Renal cortex interstitium (tissue), 11 donors: ENCODE measurements around the gene KIFC3. TPM values are rescaled to one million over a fixed set of nuclear protein-coding genes. Genes with fewer than 3 reads are reported as not detected.

ENCODE experiments used
- DNase-seq, 11 donors: peaks; one replicate each; pipeline ENCODE4 v3.0.0-alpha.2; 2013; ENCODE audit warnings: low read depth in 9 of 11, low spot score in 4 of 11; ENCODE audit errors: extremely low read depth in 1 of 11
- polyA plus RNA-seq, 3 donors: library from polyadenylated mRNA; unstranded; fragments of 120-200 nt; gene quantifications; one replicate each; pipeline ENCODE4 v1.2.1, GENCODE V29; 2013; ENCODE audit not compliant: insufficient read length in 3 of 3

The KIFC3 gene
- polyA plus RNA-seq, 3 donors, result 40.0 to 92.3 (median 58.4) TPM

DNA sequence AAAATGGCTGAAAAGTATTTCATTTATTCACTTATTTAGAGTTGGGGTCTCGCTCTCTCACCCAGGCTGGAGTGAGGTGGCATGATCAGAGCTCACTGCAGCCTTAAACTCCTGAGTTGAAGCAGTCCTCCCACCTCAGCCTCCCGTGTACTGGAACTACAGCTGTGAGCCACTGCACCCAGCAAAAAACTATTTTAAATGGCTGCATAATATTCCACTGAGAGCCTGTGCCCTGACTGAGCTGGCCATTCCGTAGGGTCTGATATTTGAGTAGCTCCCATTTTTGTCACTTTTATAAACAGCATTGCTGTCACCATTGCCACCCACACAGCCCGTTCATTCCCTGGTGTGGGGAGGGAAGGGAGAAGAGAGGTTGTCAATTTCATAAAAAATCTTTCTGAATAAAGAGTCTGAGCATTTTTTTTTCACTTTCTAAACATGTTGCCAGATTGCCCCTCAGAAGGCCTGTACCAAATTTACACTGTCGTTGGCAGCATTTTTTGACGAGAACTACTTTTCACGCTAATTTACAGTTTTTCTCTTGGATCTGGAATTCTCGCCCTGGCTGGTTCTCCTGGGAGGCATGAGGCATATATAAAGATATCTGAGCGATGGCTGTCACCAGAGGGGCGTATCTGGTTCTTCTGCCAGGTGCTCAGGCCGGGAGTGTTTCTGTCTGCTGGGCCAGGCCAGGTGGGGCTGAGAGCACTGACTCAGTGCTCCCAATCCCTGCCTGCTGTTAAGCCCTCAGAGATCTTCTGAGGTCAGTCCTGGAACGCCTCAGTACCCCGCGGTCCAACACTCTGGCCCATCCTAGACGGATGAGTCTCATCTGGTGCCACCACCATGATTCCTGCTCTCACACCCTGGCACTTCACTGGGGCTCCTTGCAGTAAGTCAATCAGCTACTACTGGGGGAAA, 7.2 kb upstream of the KIFC3 start:
- no peak for DNase-seq

DNA sequence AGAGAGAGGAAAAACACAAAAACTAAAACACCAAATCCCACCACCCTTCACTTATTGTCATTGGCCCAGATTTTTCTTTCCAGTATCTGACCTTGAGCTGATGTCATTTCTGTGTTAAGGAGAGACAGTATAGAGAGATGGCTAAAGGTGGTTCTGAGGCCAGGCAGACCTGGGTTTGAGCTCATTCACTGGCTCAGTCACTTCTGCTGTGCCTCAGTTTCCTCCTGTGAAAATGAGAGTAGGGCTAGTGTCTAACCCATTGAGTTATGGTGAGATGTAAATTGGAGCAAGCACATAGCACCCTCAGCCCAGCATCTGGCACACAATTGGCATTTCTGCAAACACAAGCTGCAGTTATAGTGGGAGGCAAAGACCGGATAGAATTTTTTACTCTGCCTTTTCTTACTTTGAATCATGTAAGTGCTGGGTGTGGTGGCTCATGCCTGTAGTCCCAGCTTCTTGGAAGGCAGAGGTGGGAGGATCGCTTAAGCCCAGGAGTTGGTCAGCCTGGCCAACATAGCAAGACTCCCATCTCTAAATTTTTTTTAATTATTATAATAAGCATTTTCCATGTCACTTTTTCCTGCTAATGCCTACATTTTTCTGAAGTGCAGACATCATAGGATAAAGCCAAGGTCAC, 6.4 kb upstream of the KIFC3 start:
- no peak for DNase-seq

DNA sequence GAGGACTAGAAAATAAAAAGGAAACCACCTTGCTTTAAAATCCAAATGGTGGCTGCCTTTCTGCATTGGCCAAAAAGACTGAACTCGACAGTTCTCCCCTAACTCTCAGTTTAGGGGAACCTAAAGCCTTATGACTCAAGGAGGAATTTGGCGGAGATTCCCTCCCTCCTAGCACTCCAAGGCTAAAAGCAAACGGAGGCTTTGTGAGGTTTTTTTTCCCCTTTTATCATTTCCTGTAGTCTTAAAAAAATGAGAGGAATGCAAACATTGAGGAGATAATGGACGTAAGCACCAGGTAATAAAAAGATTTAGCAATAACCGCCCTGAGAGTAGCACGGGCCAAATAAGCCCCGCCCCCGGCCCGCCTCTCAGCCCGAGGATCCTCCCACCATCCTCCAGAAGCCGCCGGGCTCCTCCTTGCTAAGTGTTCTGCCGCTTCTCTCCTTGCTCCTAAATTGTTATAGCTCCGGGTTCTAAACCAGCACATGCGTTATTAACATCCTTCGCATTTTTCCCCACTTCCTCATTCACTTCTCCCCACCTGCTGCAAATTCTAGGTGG, 5.8 kb upstream of the KIFC3 start:
- DNase-seq, result no peak

DNA sequence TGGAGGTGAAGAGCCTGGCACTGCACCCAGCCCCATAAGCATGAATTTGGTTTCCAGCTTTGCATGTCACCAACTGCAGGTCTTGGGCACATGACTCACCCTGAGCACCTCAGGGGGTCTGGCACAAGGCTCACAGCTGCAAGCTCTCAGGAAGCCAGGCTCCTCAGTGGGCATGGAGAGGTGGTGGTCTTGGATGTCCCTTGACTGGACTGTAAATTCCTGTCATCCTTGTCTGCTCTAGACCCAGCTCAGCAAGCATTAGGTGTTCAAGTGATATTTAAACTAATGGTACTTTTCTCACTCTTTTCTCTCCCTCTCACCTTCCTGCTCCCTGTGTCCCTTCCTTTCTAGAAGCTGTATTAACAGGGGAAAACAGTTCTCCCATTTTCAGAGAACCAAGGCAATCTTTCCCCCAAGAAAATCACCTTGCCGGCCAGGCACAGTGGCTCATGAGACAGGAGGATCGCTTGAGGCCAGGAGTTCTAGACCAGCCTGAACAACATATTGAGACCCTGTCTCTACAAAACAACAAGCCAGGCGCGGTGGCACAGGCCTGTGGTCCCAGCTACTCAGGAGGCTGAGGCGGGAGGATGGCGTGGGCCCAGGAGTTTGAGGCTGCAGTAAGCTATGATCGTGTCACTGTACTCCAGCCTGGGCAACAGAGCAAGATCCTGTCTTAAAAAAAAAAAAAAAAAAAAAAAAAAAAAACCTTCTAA, 5.1 kb upstream of the KIFC3 start:
- DNase-seq, result no peak

DNA sequence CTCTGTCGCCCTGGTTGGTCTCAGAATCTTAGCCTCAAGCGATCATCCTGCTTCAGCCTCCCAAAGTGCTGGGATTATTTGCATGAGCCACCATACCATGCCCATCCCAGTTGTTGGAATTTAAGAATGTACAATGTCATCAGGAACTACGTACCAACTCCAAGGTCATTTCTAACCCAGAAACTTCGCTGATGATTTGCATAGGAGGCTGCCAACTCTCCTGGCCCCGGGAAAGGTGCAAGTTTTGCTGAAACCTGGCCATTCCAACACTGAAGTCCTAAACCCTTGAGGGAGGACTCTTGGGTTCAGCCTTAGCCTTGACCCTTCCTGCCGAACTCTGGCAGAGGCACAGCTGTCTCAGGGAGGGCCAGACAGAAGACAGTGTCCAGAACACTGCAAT, 2.9 kb upstream of the KIFC3 start:
- DNase-seq, result no peak

DNA sequence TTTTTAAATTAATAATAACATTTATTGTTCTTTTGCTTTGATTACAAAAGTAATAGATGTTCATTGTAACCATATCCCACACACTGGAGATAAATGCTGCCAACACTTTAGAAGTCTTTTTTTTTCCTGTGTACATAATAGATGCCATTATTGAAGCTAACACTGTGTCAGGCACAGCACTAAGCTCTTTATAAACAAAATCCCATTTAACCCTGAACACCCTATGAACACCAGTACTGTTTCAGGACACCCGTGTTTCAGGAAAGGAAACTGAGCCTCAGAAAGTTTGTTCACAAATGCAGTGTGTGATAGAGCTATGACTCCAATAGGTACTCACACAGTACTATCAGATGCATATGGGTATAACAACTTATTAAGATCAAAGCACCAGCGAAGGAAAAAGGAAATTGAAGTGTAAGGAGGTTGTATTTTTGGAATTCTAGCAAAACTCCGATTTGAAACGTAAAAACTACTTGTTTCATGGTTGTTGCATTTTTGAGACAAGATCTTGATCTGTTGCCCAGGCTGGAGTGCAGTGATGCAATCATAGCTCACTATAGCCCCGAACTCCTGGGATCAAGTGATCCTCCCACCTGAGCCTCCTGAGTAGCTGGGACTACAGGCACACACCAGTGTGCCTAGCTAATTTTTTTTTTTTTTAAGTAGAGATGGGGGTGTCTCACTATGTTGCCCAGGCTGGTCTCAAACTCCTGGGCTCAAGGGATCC, 2.0 kb upstream of the KIFC3 start:
- DNase-seq, result no peak

DNA sequence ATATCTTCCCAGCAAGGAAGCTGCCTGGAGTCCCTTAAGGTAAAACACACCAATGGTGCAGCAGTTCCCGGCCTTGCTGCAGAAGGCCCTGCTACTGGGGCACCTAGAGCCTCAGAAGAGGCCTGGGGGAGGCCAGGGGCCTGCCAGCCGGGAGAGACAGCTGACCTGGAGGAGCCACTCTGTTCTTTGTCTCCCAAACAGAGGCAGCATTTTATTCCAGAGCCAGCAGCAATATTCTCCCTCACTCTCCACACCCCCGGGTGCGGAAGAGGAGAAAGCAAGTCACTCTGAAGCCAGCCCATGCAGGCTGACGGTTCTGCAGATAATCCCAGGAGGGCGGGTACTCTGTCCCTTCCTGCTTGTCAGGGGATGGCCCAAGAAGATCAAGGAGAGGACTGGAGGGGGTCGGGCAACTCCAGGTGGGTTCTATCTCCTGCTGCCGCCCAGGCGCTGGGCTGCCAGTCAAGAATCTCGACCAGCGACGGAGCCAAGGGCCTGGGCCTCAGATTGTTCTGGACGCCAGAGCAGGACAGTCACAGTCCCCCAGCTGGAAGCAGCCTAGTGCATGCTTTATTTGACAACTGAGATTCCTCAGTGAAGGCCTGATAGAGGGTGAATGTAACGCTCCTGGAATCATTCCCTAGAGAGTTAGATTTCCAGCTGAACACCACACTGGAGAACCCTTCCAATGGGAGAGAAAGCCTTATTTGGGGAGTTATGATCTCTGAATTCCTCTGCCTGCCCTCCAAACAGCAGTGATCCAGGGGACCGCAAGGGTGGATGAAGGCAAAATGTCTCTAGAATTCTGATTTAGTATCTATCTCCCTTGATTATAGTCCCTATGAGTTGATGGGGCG, 1.1 kb upstream of the KIFC3 start:
- DNase-seq, result no peak

DNA sequence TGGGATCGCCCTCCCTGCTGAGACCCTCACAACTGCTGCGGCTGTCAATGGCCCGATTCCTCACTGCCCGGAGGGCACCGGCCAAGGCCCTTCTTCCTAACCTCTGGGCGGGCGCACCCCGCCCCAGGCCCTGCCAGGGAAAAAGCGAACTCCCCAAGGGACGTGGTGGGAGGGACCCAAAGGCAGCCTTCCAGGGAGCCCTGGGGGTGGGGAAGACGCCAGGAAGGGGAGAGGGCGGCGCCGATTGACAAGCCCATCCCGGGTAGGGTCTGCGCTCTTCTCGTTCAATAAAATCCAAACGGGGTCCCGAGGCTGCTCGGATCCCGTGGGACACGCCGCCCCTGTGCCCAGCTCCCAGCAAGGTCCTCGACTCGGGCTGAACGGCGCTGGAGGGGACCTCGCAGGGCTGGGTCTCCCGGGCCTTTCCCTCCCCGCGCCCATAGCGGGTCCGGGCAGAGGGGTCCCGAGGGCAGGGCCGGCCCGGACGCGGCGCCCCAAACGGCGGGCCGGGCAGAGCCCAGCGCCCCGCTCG, 416 bp downstream of the KIFC3 start:
- DNase-seq, result no peak

DNA sequence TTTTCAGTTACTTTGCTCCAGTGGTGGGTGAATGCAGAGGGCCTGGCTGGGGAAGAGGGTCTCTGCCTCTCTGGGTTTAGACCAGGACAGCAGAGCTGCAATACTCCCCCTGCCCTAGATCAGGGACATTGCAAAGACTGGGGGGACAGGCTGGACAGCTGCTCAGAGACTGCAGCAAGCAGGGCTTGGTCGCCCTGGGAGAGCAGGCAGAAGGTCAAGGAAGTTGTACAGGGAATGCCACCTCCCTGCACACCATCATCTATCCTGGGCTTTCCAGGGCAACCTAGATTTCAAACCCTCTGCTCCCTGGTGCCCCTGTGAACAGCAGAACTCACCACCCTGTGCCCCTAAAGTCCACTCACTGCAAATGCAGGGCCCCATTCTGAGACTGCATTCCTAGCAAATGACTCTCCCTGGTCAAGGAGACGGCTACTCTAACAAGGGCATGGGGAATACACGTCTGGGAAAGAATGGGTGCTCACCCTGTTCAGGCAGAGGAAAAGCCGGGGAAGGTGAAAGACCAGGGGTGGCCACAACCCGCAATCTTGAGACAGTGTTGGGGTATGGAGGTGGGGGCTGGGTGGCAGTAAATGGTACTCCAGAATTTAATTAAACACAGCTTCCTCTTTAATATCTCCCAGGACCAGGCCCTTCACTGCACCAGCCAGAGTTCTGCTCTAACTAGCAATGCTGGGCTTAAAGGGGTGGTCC, 1.0 kb downstream of the KIFC3 start:
- DNase-seq, result no peak

DNA sequence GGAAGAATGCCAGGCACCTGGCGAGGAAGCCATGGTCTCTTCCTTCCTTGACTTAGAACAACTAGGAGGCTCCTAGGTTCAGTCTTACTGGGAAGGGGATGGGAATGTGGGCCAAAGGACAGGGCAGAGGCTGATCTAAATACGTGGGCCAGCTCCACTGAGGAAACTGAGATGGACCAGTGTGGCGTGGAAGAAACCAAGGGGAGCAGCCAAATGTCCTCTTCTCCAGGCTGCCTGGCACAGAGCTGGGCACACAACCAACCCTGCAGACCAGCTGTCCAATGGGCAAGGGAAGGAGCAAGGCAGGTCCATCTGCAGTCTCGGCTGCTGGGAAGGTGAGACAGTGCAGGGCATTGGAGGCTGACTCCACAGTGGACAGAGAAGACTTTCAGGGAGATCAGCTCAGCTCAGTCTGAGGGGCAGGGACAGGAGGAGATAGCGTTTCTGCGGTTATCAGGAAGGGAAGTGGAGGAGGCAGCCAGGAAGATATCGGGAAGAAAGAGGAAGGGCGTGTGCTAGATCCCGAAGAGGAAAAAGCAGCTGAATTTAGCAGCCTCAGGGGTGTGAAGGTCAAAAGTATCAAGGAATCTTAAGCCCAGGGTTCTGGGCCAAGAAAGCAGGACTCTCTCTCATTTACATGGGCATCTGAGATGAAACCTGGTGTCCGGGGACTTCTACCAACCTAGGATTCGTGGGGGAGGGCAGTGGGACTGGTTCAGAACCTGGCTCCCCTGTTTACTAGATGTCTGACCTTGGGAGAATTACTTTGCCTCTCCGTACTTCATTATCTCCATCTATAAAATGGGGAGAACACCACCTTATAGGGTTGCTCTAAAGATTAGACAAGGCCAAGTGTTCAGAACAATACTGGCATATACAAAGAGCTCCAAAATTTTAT, 1.8 kb downstream of the KIFC3 start:
- no peak for DNase-seq

DNA sequence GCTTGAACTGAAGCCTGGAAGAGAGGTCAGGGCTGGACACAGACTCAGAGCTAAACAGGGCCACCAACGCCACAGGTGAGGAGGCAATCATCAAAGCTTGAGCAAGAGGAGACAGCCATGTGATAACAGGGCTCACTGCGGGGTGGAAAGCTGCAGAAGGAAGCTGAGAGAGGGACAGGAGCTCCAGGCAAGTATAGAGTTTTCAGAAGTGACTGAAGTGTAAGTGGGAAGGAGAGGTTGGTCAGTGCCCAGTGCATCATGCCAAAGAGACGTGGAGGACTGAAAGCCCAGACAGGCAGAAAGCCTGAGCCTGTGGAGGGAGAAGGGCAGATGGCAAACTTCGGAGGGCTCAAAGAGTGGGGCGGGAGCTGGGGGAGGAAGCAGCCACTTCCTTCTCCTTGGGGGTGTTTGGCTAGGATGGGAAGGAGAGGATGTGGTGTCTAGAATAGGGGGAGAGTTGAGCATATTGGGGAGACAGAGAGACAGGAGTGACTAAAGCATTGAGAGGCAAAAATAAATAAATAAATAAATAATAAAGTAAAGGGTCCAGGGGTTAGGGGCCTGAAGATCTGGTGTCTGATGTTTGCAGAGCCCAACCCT, 2.6 kb downstream of the KIFC3 start:
- no peak for DNase-seq

DNA sequence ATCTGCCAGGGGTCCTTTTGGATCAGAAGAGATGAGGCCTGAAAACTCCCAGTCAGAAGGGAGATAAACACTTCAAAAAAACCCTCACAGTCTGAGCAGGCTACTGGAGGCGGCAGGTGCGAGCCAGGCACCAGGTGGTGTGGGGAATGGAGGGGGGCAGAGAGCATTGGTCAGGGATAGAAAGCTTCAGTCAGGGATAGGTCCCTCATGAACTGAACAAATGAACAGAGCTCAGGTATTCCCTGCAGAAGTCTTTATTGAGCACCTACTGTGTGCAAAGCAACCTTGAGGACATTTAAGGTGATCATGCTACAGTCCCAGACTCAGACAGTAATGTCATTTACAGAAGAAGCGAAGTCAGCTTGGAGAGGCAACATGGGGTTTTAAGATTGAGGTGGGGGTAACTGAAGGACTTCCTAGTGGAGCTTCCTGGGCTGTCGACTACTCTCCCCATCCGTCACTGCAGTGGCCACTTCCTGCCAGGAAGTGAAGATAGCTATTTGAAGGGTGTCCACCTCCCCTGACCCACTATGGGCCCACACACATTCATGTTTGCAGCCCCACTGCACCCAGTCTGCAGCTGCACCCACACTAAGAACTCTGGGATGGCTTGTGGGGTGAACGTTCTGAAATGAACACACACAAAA, 3.2 kb downstream of the KIFC3 start:
- no peak for DNase-seq

DNA sequence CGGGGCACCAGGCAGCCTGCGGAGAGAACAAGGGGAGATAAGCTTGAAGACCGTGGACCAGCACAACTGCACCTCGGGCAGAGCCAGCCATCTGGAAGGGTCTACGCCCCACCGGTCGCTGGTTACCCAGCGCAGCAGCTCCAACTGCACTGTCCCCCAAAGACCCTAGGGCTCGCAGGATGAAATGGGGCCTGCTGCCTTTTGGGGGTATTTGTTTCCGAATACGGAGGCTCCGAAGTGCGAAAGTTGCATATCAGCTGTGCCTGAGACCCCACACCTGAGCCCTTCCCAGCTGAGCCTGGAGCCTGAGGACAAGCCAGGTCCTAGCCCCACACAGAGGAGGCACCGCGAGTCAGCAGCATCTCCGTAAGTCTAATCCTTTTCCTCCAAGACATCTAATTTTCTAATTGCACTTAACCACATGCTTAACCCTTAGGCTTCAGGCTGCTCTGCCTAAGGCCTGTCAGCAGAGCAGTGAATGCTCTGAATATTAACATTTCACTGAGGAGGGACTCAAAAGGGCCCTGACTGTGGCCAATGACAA, 4.0 kb downstream of the KIFC3 start:
- DNase-seq, result no peak

DNA sequence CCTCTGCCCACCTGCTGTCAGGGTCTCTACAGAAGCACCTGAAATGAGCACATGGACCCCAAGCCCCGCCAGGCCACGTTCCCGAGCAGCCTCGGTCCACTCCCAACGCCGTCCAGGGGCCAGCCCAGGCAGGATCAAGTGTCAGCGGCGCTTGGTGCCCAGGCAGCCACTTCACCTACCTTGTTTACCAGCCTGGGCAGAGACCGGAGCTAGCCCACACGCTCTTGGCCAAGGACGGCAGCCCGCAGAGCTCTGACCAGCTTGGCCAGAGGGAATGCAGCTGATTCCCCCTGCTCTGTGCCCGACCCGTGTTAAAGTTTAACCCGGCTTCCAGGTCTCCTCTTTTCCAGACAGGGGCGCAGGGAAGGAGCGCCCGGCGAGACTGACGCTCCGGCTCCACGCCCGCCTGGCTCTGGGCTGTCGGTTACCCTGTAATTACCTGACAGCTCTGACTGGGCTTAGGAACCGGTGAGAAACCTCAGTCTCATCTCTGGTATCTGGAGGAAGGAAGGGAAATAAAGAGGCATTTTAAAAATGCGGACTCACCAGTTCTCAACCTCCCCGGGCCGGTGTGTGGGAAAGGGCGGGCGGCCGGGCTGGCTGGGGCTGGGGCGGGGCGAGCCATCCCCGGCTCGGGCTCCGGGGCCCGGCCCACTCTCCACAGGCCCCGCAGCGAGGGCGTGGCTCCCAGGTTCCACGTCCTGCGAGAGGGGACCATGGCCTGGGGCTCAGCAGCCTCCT, 4.6 kb downstream of the KIFC3 start:
- peak in 2 of 11 donors; percentile 39 to 70 for DNase-seq

DNA sequence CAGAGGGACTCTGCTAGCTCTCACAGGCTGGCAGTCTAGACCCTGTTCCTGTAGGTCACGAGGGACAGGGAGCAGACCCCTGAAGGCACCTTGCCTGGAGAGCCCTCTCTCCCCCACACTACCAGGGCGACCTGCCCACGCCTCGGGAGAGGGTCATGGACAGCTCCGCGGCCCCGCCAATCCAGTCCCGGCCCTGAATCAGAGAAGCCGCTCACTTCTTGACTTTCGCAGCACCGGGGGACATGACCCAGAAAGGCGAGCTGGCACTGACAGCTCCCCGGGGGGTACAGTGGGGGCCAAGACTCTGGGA, 5.1 kb downstream of the KIFC3 start:
- no peak for DNase-seq
